ENCODE measurements around the gene WNT7A.
A peak's percentile ranks its signal among the peaks of the same experiment; 100 is the strongest.

Gene WNT7A

GRCh38 chr3:13840456-13840855 is 39.4 kb downstream of the WNT7A start:
- 100% methylated on average over 1 of the region's 2 CpGs for WGBS (ENCODE audit: extremely low coverage, insufficient coverage, insufficient read length)
- Histone ChIP-seq H3K23ac (ENCODE audit: low read length) (no peak overlapping the region), H2AFZ (ENCODE audit: insufficient read depth, low read length, poor library complexity) (no peak overlapping the region)

GRCh38 chr3:13839726-13840340 is 40.0 kb downstream of the WNT7A start:
- no peak overlapping the region for H2BK120ac ChIP-seq (ENCODE audit: insufficient read depth, low read length, poor library complexity)
- no peak overlapping the region for H3K4ac ChIP-seq (ENCODE audit: low read depth, low read length)
- WGBS (ENCODE audit: extremely low coverage, insufficient coverage, insufficient read length), result no CpG with 5 or more reads among the region's 5 CpGs
- H3K23ac ChIP-seq (ENCODE audit: low read length), result no peak overlapping the region
- no peak overlapping the region for H3K4me3 ChIP-seq (ENCODE audit: low read depth, low read length)
- no peak overlapping the region for H3K4me2 ChIP-seq (ENCODE audit: low read length)
- no peak overlapping the region for H4K8ac ChIP-seq (ENCODE audit: low read depth, low read length)
- H3K9me3 ChIP-seq (ENCODE audit: insufficient read depth, low read depth, low read length), result no peaks in the 10 kb centered on the region
- H3K18ac ChIP-seq (ENCODE audit: low read length), result no peak overlapping the region
- no peak overlapping the region for H2BK12ac ChIP-seq (ENCODE audit: low read length)
- H2AK5ac ChIP-seq (ENCODE audit: low read length), result no peak overlapping the region
- H3K27me3 ChIP-seq (ENCODE audit: insufficient read depth, low read length), result no peaks in the 10 kb centered on the region
- no peak overlapping the region for H3K27ac ChIP-seq (ENCODE audit: low read depth, low read length)
- no peak overlapping the region for H4K12ac ChIP-seq (ENCODE audit: low read depth, low read length)
- H3K36me3 ChIP-seq (ENCODE audit: control insufficient read depth in 1 of 2, insufficient read depth in 2 of 2, low read length in 2 of 2), result no peaks in the 10 kb centered on the region
- H4K91ac ChIP-seq (ENCODE audit: low read depth, low read length), result no peak overlapping the region
- no peaks in the 10 kb centered on the region for H3K79me1 ChIP-seq (ENCODE audit: low read length)
- H2AFZ ChIP-seq (ENCODE audit: insufficient read depth, low read length, poor library complexity), result no peak overlapping the region
- DNase-seq, result peak; percentile 54 to 64
- H2BK5ac ChIP-seq (ENCODE audit: low read depth, low read length, poor library complexity), result no peak overlapping the region
- H3K79me2 ChIP-seq (ENCODE audit: control insufficient read depth, insufficient read depth, low read length, poor library complexity), result no peaks in the 10 kb centered on the region
- no peak overlapping the region for H3K9ac ChIP-seq (ENCODE audit: low read length)
- no peaks in the 10 kb centered on the region for H3K4me1 ChIP-seq (ENCODE audit: control insufficient read depth in 1 of 2, insufficient read depth in 2 of 2, low read length in 2 of 2)
- no peak overlapping the region for H3K14ac ChIP-seq (ENCODE audit: low read length)

More at GRCh38 chr3:13840456-13840855, 39.4 kb downstream of the WNT7A start:
- H3K4me1 ChIP-seq (ENCODE audit: control insufficient read depth in 1 of 2, insufficient read depth in 2 of 2, low read length in 2 of 2), result no peaks in the 10 kb centered on the region
- H3K4ac ChIP-seq (ENCODE audit: low read depth, low read length), result no peak overlapping the region
- H4K91ac ChIP-seq (ENCODE audit: low read depth, low read length), result no peak overlapping the region
- H4K8ac ChIP-seq (ENCODE audit: low read depth, low read length), result no peak overlapping the region
- no peak overlapping the region for H4K12ac ChIP-seq (ENCODE audit: low read depth, low read length)
- no peaks in the 10 kb centered on the region for H3K79me2 ChIP-seq (ENCODE audit: control insufficient read depth, insufficient read depth, low read length, poor library complexity)
- H3K4me2 ChIP-seq (ENCODE audit: low read length), result no peak overlapping the region
- no peak overlapping the region for H2AK5ac ChIP-seq (ENCODE audit: low read length)
- H2BK120ac ChIP-seq (ENCODE audit: insufficient read depth, low read length, poor library complexity), result no peak overlapping the region
- H3K79me1 ChIP-seq (ENCODE audit: low read length), result no peaks in the 10 kb centered on the region
- H3K4me3 ChIP-seq (ENCODE audit: low read depth, low read length), result no peak overlapping the region
- no peak for DNase-seq
- H2BK12ac ChIP-seq (ENCODE audit: low read length), result no peak overlapping the region
- H3K14ac ChIP-seq (ENCODE audit: low read length), result no peak overlapping the region
- no peaks in the 10 kb centered on the region for H3K27me3 ChIP-seq (ENCODE audit: insufficient read depth, low read length)
- H2BK5ac ChIP-seq (ENCODE audit: low read depth, low read length, poor library complexity), result no peak overlapping the region
- no peaks in the 10 kb centered on the region for H3K36me3 ChIP-seq (ENCODE audit: control insufficient read depth in 1 of 2, insufficient read depth in 2 of 2, low read length in 2 of 2)
- H3K27ac ChIP-seq (ENCODE audit: low read depth, low read length), result no peak overlapping the region
- H3K9me3 ChIP-seq (ENCODE audit: insufficient read depth, low read depth, low read length), result no peaks in the 10 kb centered on the region
- no peak overlapping the region for H3K9ac ChIP-seq (ENCODE audit: low read length)
- H3K18ac ChIP-seq (ENCODE audit: low read length), result no peak overlapping the region

GRCh38 chr3:13839253-13839652 is 40.6 kb downstream of the WNT7A start:
- Histone ChIP-seq H2AK5ac (ENCODE audit: low read length) (no peak overlapping the region), H4K91ac (ENCODE audit: low read depth, low read length) (no peak overlapping the region), H3K18ac (ENCODE audit: low read length) (no peak overlapping the region), H3K4me1 (ENCODE audit: control insufficient read depth in 1 of 2, insufficient read depth in 2 of 2, low read length in 2 of 2) (no peaks in the 10 kb centered on the region), H3K23ac (ENCODE audit: low read length) (no peak overlapping the region), H2AFZ (ENCODE audit: insufficient read depth, low read length, poor library complexity) (no peak overlapping the region), H3K4ac (ENCODE audit: low read depth, low read length) (no peak overlapping the region), H2BK5ac (ENCODE audit: low read depth, low read length, poor library complexity) (no peak overlapping the region), H3K9ac (ENCODE audit: low read length) (no peak overlapping the region), H3K79me2 (ENCODE audit: control insufficient read depth, insufficient read depth, low read length, poor library complexity) (no peaks in the 10 kb centered on the region), H3K4me2 (ENCODE audit: low read length) (no peak overlapping the region), H3K79me1 (ENCODE audit: low read length) (no peaks in the 10 kb centered on the region), H4K8ac (ENCODE audit: low read depth, low read length) (no peak overlapping the region), H2BK120ac (ENCODE audit: insufficient read depth, low read length, poor library complexity) (no peak overlapping the region), H3K27ac (ENCODE audit: low read depth, low read length) (no peak overlapping the region), H3K4me3 (ENCODE audit: low read depth, low read length) (no peak overlapping the region), H4K12ac (ENCODE audit: low read depth, low read length) (no peak overlapping the region), H3K14ac (ENCODE audit: low read length) (no peak overlapping the region), H3K9me3 (ENCODE audit: insufficient read depth, low read depth, low read length) (no peaks in the 10 kb centered on the region), H3K36me3 (ENCODE audit: control insufficient read depth in 1 of 2, insufficient read depth in 2 of 2, low read length in 2 of 2) (no peaks in the 10 kb centered on the region), H3K27me3 (ENCODE audit: insufficient read depth, low read length) (no peaks in the 10 kb centered on the region), H2BK12ac (ENCODE audit: low read length) (no peak overlapping the region)
- peak; percentile 52 to 67 for DNase-seq
- WGBS (ENCODE audit: extremely low coverage, insufficient coverage, insufficient read length), result no CpG with 5 or more reads among the region's 4 CpGs

GRCh38 chr3:13838421-13838820 is 41.5 kb downstream of the WNT7A start:
- no peaks in the 10 kb centered on the region for H3K79me1 ChIP-seq (ENCODE audit: low read length)
- no CpG with 5 or more reads among the region's 4 CpGs for WGBS (ENCODE audit: extremely low coverage, insufficient coverage, insufficient read length)
- H2AK5ac ChIP-seq (ENCODE audit: low read length), result no peak overlapping the region
- no peaks in the 10 kb centered on the region for H3K9me3 ChIP-seq (ENCODE audit: insufficient read depth, low read depth, low read length)
- H3K4me2 ChIP-seq (ENCODE audit: low read length), result no peak overlapping the region
- no peak overlapping the region for H2BK120ac ChIP-seq (ENCODE audit: insufficient read depth, low read length, poor library complexity)
- no peak overlapping the region for H3K9ac ChIP-seq (ENCODE audit: low read length)
- H3K4me3 ChIP-seq (ENCODE audit: low read depth, low read length), result no peak overlapping the region
- no peak overlapping the region for H4K8ac ChIP-seq (ENCODE audit: low read depth, low read length)
- H3K36me3 ChIP-seq (ENCODE audit: control insufficient read depth in 1 of 2, insufficient read depth in 2 of 2, low read length in 2 of 2), result no peaks in the 10 kb centered on the region
- H2BK12ac ChIP-seq (ENCODE audit: low read length), result no peak overlapping the region
- H3K27me3 ChIP-seq (ENCODE audit: insufficient read depth, low read length), result no peaks in the 10 kb centered on the region
- no peak overlapping the region for H3K27ac ChIP-seq (ENCODE audit: low read depth, low read length)
- H3K23ac ChIP-seq (ENCODE audit: low read length), result no peak overlapping the region
- H2AFZ ChIP-seq (ENCODE audit: insufficient read depth, low read length, poor library complexity), result no peak overlapping the region
- no peaks in the 10 kb centered on the region for H3K79me2 ChIP-seq (ENCODE audit: control insufficient read depth, insufficient read depth, low read length, poor library complexity)
- DNase-seq, result no peak
- H3K18ac ChIP-seq (ENCODE audit: low read length), result no peak overlapping the region
- H4K91ac ChIP-seq (ENCODE audit: low read depth, low read length), result no peak overlapping the region
- no peak overlapping the region for H2BK5ac ChIP-seq (ENCODE audit: low read depth, low read length, poor library complexity)
- no peaks in the 10 kb centered on the region for H3K4me1 ChIP-seq (ENCODE audit: control insufficient read depth in 1 of 2, insufficient read depth in 2 of 2, low read length in 2 of 2)
- no peak overlapping the region for H3K4ac ChIP-seq (ENCODE audit: low read depth, low read length)
- no peak overlapping the region for H3K14ac ChIP-seq (ENCODE audit: low read length)
- H4K12ac ChIP-seq (ENCODE audit: low read depth, low read length), result no peak overlapping the region
